Endodermal cell (in vitro differentiated cells): ENCODE measurements around the gene TEP1. TPM values are rescaled to one million over a fixed set of nuclear protein-coding genes. Genes with fewer than 3 reads are reported as not detected.

Experiments
- DNase-seq: peaks from one replicate; pipeline ENCODE4 v3.0.0-alpha.2; 2017
- H3K27ac ChIP-seq: 2 replicates; pipeline ENCODE4 v1.5.1; 2013; ENCODE audit warnings: mild to moderate bottlenecking, low read depth, low read length, moderate library complexity
- H3K27me3 ChIP-seq: 2 replicates; pipeline ENCODE4 v1.6.1; 2013; ENCODE audit warnings: mild to moderate bottlenecking, low read length, moderate library complexity; ENCODE audit not compliant: insufficient read depth, control insufficient read depth, poor library complexity, severe bottlenecking
- H3K36me3 ChIP-seq: 2 replicates; pipeline ENCODE4 v1.7.0; 2013; ENCODE audit warnings: mild to moderate bottlenecking, low read length, moderate library complexity; ENCODE audit not compliant: control insufficient read depth, insufficient read depth
- H3K4me1 ChIP-seq: one replicate; pipeline ENCODE4 v1.7.0; 2013; ENCODE audit warnings: low read length; ENCODE audit not compliant: control insufficient read depth, insufficient read depth
- H3K4me3 ChIP-seq: 2 replicates; pipeline ENCODE4 v1.5.1; 2013; ENCODE audit warnings: mild to moderate bottlenecking, low read length, moderate library complexity
- H3K9ac ChIP-seq: 2 replicates; pipeline ENCODE4 v1.6.1; 2013; ENCODE audit warnings: mild to moderate bottlenecking, low read length, moderate library complexity; ENCODE audit not compliant: poor library complexity, severe bottlenecking; ENCODE audit errors: extremely low read depth
- H3K9me3 ChIP-seq: 2 replicates; pipeline ENCODE4 v1.6.1; 2013; ENCODE audit warnings: mild to moderate bottlenecking, low read length, moderate library complexity; ENCODE audit not compliant: control insufficient read depth
- H3K27ac Mint-ChIP-seq: 2 replicates; pipeline ENCODE4 v1.8.0; 2020; ENCODE audit warnings: mixed read lengths
- H3K27me3 Mint-ChIP-seq: 2 replicates; pipeline ENCODE4 v1.8.0; 2021; ENCODE audit warnings: mild to moderate bottlenecking, mixed read lengths; ENCODE audit not compliant: insufficient read depth
- H3K36me3 Mint-ChIP-seq: 2 replicates; pipeline ENCODE4 v1.8.0; 2020; ENCODE audit warnings: low read depth, mixed read lengths
- H3K4me1 Mint-ChIP-seq: 2 replicates; pipeline ENCODE4 v1.8.0; 2020; ENCODE audit warnings: mixed read lengths
- H3K4me3 Mint-ChIP-seq: 2 replicates; pipeline ENCODE4 v1.8.0; 2020; ENCODE audit warnings: mild to moderate bottlenecking, moderate library complexity, mixed read lengths
- H3K9me3 Mint-ChIP-seq: 2 replicates; pipeline ENCODE4 v1.8.0; 2020; ENCODE audit warnings: mild to moderate bottlenecking, mixed read lengths
- WGBS, 2 experiments: methylation state at CpG; one replicate each; pipeline versions ENCODE4 v1.1.5 to v1.1.7; 2013; ENCODE audit warnings: missing lambda C conversion rate in 2 of 2, mixed read lengths in 1 of 2; ENCODE audit not compliant: insufficient coverage in 1 of 2, insufficient read length in 1 of 2; 5-methylcytosine and 5-hydroxymethylcytosine counted together
- total RNA-seq, 2 donors: library from RNA; stranded (reverse); fragmentation: NEBNext Ultra II Directional in 1 of 2; extraction: Animal tissue kit (Norgen Biotek cat#: 25700) in 1 of 2; gene quantifications; 2 replicates in 1 of 2; 3 replicates in 1 of 2; pipeline ENCODE4 v1.2.1, GENCODE V29; 2021
- TF ChIP-seq, protein P1 (sequence below): fragments of 200-600 bp; sonication (generic); conservative IDR thresholded peaks from 2 replicates; pipeline ENCODE4 v1.5.0; 2021; ENCODE audit warnings: antibody characterized with exemption, mild to moderate bottlenecking

The TEP1 gene
- total RNA-seq, 2 donors from 2014 or later: 33.8 to 34.0 TPM

DNA sequence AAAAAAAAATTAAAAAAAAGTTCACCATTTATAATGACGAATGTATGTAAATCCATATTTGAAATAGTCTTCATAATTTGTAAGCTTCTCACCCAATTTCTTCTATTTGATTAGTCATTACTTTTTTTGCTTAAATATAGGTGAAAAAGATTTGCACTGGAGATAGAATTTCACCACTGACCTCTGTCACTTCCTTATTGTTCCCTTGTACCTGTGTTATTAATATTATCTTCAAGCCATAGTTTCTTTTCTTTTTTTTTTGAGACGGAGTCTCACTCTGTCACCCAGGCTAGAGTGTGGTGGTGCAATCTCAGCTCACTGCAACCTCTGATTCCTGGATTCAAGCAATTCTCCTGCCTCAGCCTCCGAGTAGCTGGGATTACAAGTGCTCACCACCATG, 15.8 kb downstream of the TEP1 start:
- Mint-ChIP-seq H3K4me1 (no peaks in the 10 kb centered on the region), H3K36me3 (peaks cover 59% of the 10 kb centered on the region), H3K27me3 (no peaks in the 10 kb centered on the region), H3K27ac (no peak overlapping the region), H3K9me3 (no peaks in the 10 kb centered on the region), H3K4me3 (no peak overlapping the region)
- Histone ChIP-seq H3K27me3 (no peaks in the 10 kb centered on the region), H3K9me3 (no peaks in the 10 kb centered on the region), H3K27ac (no peak overlapping the region), H3K4me3 (no peak overlapping the region), H3K9ac (no peak overlapping the region), H3K4me1 (no peaks in the 10 kb centered on the region), H3K36me3 (peaks cover 70% of the 10 kb centered on the region)
- no peak for DNase-seq
- WGBS, 2 experiments: 88 to 90% methylated on average over 1 to 3 of the region's 3 CpGs
- TF ChIP-seq, protein P1, sequence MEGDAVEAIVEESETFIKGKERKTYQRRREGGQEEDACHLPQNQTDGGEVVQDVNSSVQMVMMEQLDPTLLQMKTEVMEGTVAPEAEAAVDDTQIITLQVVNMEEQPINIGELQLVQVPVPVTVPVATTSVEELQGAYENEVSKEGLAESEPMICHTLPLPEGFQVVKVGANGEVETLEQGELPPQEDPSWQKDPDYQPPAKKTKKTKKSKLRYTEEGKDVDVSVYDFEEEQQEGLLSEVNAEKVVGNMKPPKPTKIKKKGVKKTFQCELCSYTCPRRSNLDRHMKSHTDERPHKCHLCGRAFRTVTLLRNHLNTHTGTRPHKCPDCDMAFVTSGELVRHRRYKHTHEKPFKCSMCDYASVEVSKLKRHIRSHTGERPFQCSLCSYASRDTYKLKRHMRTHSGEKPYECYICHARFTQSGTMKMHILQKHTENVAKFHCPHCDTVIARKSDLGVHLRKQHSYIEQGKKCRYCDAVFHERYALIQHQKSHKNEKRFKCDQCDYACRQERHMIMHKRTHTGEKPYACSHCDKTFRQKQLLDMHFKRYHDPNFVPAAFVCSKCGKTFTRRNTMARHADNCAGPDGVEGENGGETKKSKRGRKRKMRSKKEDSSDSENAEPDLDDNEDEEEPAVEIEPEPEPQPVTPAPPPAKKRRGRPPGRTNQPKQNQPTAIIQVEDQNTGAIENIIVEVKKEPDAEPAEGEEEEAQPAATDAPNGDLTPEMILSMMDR: no peak

DNA sequence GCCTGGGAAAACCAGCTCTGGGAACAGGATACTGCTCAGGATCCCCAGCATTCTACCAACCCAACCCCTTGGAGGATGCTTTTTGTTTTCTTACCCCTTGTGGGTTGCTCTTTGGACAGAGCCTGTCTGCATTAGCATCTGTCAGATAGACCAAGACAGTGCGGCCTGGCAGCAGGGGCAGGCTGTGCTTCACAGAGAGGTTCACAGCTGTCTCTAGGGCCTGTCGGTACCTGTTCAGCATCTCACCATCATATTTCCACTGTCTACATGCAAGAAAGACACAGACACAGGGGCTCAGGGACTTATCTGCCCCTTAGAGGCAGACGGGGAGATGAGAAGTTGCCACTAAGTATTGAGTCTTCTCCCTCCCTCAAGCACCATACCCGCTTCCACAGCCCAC, 21.8 kb downstream of the TEP1 start:
- Histone ChIP-seq H3K27me3 (no peaks in the 10 kb centered on the region), H3K4me1 (no peaks in the 10 kb centered on the region), H3K9ac (no peak overlapping the region), H3K36me3 (peaks cover 78% of the 10 kb centered on the region), H3K4me3 (no peak overlapping the region), H3K9me3 (no peaks in the 10 kb centered on the region), H3K27ac (no peak overlapping the region)
- H3K4me1 Mint-ChIP-seq: peaks cover 1% of the 10 kb centered on the region
- TF ChIP-seq, protein P1: no peak
- H3K9me3 Mint-ChIP-seq: no peaks in the 10 kb centered on the region
- DNase-seq: no peak
- H3K27ac Mint-ChIP-seq: no peak overlapping the region
- H3K36me3 Mint-ChIP-seq: peaks cover 77% of the 10 kb centered on the region
- 95% methylated on average over 4 of the region's 4 CpGs; no CpG with 5 or more reads in 1 of the 2 experiments for WGBS, 2 experiments
- H3K27me3 Mint-ChIP-seq: no peaks in the 10 kb centered on the region
- H3K4me3 Mint-ChIP-seq: no peak overlapping the region

- Mint-ChIP-seq H3K36me3 (peaks cover 83% of the 10 kb centered on the region), H3K4me1 (peaks cover 1% of the 10 kb centered on the region), H3K27me3 (no peaks in the 10 kb centered on the region), H3K27ac (no peak overlapping the region), H3K4me3 (no peak overlapping the region), H3K9me3 (no peaks in the 10 kb centered on the region)
- Histone ChIP-seq H3K36me3 (peaks cover 89% of the 10 kb centered on the region), H3K27ac (no peak overlapping the region), H3K27me3 (no peaks in the 10 kb centered on the region), H3K9ac (no peak overlapping the region), H3K4me1 (no peaks in the 10 kb centered on the region), H3K4me3 (no peak overlapping the region), H3K9me3 (no peaks in the 10 kb centered on the region)
- 53 to 70% methylated on average over 1 to 4 of the region's 4 CpGs for WGBS, 2 experiments
- TF ChIP-seq, protein P1: no peak
- DNase-seq: peak; percentile 77
These were observed 25.1 kb downstream of the TEP1 start for GRCh38 chr14:20388159-20388558.
